ENCODE results near the gene ANKRD6. TPM values are rescaled to one million over a fixed set of nuclear protein-coding genes. Genes with fewer than 3 reads are reported as not detected.

The ANKRD6 gene
- total and polyA plus RNA-seq, 7 experiments from 2014 or later: 0.71 to 6.6 (median 3.3) TPM

DNA sequence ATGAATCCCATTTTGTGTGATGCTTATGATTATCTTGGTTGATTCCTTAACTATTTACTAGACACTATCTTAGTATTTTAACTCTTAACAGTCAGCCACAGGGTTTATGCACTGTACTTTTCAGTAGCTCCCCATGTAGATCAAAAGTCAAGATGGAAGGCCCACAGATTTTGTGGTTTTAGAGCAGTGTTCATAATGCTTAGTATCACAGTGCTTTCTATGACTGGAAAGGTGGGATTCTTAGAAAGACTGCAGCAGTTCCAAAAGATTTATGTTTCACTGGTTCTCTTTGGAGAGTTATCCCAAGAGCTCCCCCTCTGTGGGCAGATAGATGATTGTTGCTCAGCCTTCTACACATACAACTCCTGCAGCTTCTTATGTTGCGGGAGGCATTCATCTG, 34.5 kb downstream of the ANKRD6 start:
- peaks cover 0 to 1% (median 0%) of the 10 kb centered on the region in 5 donors for H3K36me3 Mint-ChIP-seq
- no peak overlapping the region for H3K27ac Mint-ChIP-seq
- H3K27me3 Mint-ChIP-seq: peaks cover 0 to 23% (median 0%) of the 10 kb centered on the region in 5 donors
- Histone ChIP-seq H3K9me3 (ENCODE audit: control insufficient read depth in 2 of 3, low read length in 3 of 3) (no peaks in the 10 kb centered on the region), H3K4me1 (ENCODE audit: control insufficient read depth in 2 of 2, insufficient read depth in 2 of 2, low read length in 2 of 2) (no peaks in the 10 kb centered on the region), H3K36me3 (ENCODE audit: control insufficient read depth in 2 of 3, insufficient read depth in 3 of 3, low read length in 3 of 3) (no peaks in the 10 kb centered on the region), H3K27me3 (ENCODE audit: control insufficient read depth in 2 of 2, insufficient read depth in 2 of 2, low read length in 2 of 2) (no peaks in the 10 kb centered on the region), H3K27ac (ENCODE audit: low read depth, low read length) (no peak overlapping the region), H3K4me3 (ENCODE audit: low read length) (no peak overlapping the region)
- ATAC-seq (no peak), DNase-seq (no peak)
- CTCF ChIA-PET: no interaction called here
- intact Hi-C loops (cut with micrococcal nuclease): no loop called here
- H3K4me1 Mint-ChIP-seq: peaks cover 0 to 5% (median 0%) of the 10 kb centered on the region in 7 donors
- no peak overlapping the region for H3K4me3 Mint-ChIP-seq
- POLR2A ChIA-PET: no interaction called here
- H3K9me3 Mint-ChIP-seq: no peaks in the 10 kb centered on the region

DNA sequence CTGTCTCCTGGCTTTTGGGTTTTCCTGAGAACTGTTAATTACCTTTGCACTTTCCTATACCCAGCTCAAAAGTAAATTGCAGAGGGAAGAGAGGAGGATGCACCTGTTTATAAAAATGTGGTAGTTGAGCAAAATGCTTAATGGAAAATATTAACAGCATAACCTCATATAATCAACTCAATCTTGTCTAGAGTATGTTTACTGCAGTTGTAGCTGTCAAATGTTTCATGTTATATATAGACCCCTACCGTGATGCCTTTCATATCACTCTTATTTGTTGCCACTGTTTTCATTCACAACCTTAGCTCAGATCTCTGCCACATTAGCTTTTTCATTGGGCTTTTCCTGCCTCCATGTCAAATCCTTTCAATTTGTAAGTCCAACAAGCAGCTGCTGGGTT, 36.0 kb downstream of the ANKRD6 start:
- no peaks in the 10 kb centered on the region for H3K36me3 ChIP-seq (ENCODE audit: control insufficient read depth in 2 of 3, insufficient read depth in 3 of 3, low read length in 3 of 3)
- intact Hi-C loops (cut with micrococcal nuclease): no loop called here
- Mint-ChIP-seq H3K36me3 (peaks cover 0 to 1% (median 0%) of the 10 kb centered on the region in 5 donors), H3K27me3 (peaks cover 0 to 25% (median 0%) of the 10 kb centered on the region in 5 donors), H3K4me1 (peaks cover 0 to 5% (median 1%) of the 10 kb centered on the region in 7 donors), H3K9me3 (no peaks in the 10 kb centered on the region), H3K4me3 (no peak overlapping the region), H3K27ac (no peak overlapping the region)
- CTCF ChIA-PET: interaction anchor here (0.8 kb wide), 1 partner anchor 164 kb away, joined by 3 read pairs; no protein-coding TSS in a partner anchor
- ATAC-seq (no peak), DNase-seq (no peak)
- H3K27me3 ChIP-seq (ENCODE audit: control insufficient read depth in 2 of 2, insufficient read depth in 2 of 2, low read length in 2 of 2): no peaks in the 10 kb centered on the region
- no peak overlapping the region for H3K27ac ChIP-seq (ENCODE audit: low read depth, low read length)
- no peaks in the 10 kb centered on the region for H3K9me3 ChIP-seq (ENCODE audit: control insufficient read depth in 2 of 3, low read length in 3 of 3)
- no peak overlapping the region for H3K4me3 ChIP-seq (ENCODE audit: low read length)
- no peaks in the 10 kb centered on the region for H3K4me1 ChIP-seq (ENCODE audit: control insufficient read depth in 2 of 2, insufficient read depth in 2 of 2, low read length in 2 of 2)
- POLR2A ChIA-PET: no interaction called here

DNA sequence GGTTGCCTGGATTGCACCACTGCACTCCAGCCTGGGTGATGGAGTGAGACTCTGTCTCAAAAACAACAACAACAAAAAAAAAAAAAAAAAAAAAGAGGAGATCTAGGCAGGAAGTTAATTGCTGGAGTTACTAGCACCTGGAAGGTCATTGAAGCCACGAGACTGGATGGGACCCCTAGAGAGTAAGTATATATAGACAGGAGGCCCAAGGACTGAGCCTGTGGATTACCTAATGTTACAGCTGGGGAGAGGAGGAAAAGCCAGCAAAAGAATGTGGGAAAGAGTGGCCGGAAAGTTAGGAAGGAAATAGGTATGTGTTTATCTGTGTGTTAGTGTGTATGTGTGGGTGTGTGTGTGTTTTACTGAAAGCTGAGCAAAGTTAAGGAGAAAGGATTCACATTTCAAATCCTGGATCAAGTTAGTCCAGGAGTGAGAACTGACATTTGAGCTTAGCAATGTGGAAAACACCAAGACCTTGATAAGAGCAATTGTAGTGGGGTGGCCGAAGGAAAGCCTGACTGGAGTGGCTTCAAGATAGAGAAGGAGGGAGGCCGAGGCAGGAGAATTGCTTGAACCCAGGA, 38.4 kb downstream of the ANKRD6 start:
- intact Hi-C loops (cut with micrococcal nuclease): loop anchor here in 1 of 2 donors (5.0 kb wide), 1 partner anchor 166 kb away; the partner anchor contains the start of gene LYRM2
- Mint-ChIP-seq H3K36me3 (peaks cover 0 to 10% (median 0%) of the 10 kb centered on the region in 5 donors), H3K4me3 (no peak overlapping the region), H3K27me3 (peaks cover 0 to 25% (median 0%) of the 10 kb centered on the region in 5 donors), H3K9me3 (peaks cover 0 to 6% (median 0%) of the 10 kb centered on the region in 11 donors), H3K4me1 (peaks cover 0 to 24% (median 17%) of the 10 kb centered on the region in 7 donors), H3K27ac (no peak overlapping the region)
- no peaks in the 10 kb centered on the region for H3K27me3 ChIP-seq (ENCODE audit: control insufficient read depth in 2 of 2, insufficient read depth in 2 of 2, low read length in 2 of 2)
- ATAC-seq: no peak
- H3K27ac ChIP-seq (ENCODE audit: low read depth, low read length): no peak overlapping the region
- no peak overlapping the region for H3K4me3 ChIP-seq (ENCODE audit: low read length)
- ChIA-PET POLR2A (no interaction called here), CTCF (no interaction called here)
- DNase-seq: no peak
- H3K9me3 ChIP-seq (ENCODE audit: control insufficient read depth in 2 of 3, low read length in 3 of 3): no peaks in the 10 kb centered on the region
- no peaks in the 10 kb centered on the region for H3K36me3 ChIP-seq (ENCODE audit: control insufficient read depth in 2 of 3, insufficient read depth in 3 of 3, low read length in 3 of 3)
- H3K4me1 ChIP-seq (ENCODE audit: control insufficient read depth in 2 of 2, insufficient read depth in 2 of 2, low read length in 2 of 2): peaks cover 14% of the 10 kb centered on the region in 2 donors

DNA sequence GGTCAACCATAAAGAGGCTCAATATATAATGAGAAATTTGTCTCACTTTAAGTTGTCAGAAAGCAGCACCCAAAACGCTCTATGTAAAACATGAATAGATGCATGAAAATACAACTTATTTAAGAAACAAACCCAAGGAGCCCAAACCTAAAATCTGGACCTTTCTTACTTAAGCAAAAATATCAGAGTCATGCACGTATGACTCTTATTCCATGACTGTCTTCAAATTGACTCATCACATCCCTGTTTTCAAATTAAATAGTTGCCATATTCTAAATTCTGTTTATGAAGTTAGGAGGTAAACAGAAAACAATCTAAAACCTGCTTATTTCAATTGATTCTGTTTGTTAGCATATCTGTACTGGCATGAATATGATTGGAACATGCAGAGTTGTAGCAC, 42.1 kb downstream of the ANKRD6 start:
- Histone ChIP-seq H3K36me3 (ENCODE audit: control insufficient read depth in 2 of 3, insufficient read depth in 3 of 3, low read length in 3 of 3) (no peaks in the 10 kb centered on the region), H3K27me3 (ENCODE audit: control insufficient read depth in 2 of 2, insufficient read depth in 2 of 2, low read length in 2 of 2) (no peaks in the 10 kb centered on the region), H3K9me3 (ENCODE audit: control insufficient read depth in 2 of 3, low read length in 3 of 3) (no peaks in the 10 kb centered on the region), H3K4me1 (ENCODE audit: control insufficient read depth in 2 of 2, insufficient read depth in 2 of 2, low read length in 2 of 2) (peaks cover 14% of the 10 kb centered on the region in 2 donors), H3K4me3 (ENCODE audit: low read length) (no peak overlapping the region), H3K27ac (ENCODE audit: low read depth, low read length) (no peak overlapping the region)
- H3K4me3 Mint-ChIP-seq: peak overlapping the region in 3 of 10 donors; percentile 34 to 68 (median 50)
- H3K27ac Mint-ChIP-seq: peak overlapping the region in 4 of 9 donors; percentile 12 to 85 (median 19)
- no peak for DNase-seq
- CTCF ChIA-PET: no interaction called here
- H3K27me3 Mint-ChIP-seq: peaks cover 0 to 13% (median 0%) of the 10 kb centered on the region in 5 donors
- ATAC-seq: no peak
- peaks cover 0 to 12% (median 0%) of the 10 kb centered on the region in 5 donors for H3K36me3 Mint-ChIP-seq
- intact Hi-C loops (cut with micrococcal nuclease): no loop called here
- H3K9me3 Mint-ChIP-seq: peaks cover 0 to 8% (median 0%) of the 10 kb centered on the region in 11 donors
- peaks cover 0 to 26% (median 17%) of the 10 kb centered on the region in 7 donors for H3K4me1 Mint-ChIP-seq
- POLR2A ChIA-PET: no interaction called here

DNA sequence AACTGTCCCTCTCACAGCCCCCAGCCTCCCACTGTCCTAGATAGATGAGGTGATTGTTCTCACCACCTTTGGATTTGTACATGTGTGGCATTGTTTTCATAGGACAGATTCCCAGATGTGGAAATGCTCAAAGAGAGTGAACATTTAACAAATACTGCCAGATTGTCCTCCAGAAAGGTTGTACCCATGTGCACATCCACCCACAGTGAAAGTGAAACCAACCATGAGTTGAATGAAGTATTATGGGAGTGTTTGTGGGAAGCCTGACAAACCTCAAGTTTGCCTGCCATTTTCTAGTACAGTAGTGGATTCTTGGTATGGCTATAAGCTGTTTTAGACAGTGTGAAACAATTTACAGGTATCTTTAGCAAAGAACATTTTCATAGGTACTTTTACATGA, 42.7 kb downstream of the ANKRD6 start:
- no peak overlapping the region for H3K27ac ChIP-seq (ENCODE audit: low read depth, low read length)
- H3K4me1 Mint-ChIP-seq: peaks cover 0 to 28% (median 17%) of the 10 kb centered on the region in 7 donors
- ATAC-seq: peak; percentile 66
- intact Hi-C loops (cut with micrococcal nuclease): no loop called here
- ChIA-PET POLR2A (no interaction called here), CTCF (no interaction called here)
- peak in 5 of 9 donors; percentile 2 to 25 (median 11) for DNase-seq
- peaks cover 14% of the 10 kb centered on the region in 2 donors for H3K4me1 ChIP-seq (ENCODE audit: control insufficient read depth in 2 of 2, insufficient read depth in 2 of 2, low read length in 2 of 2)
- H3K9me3 ChIP-seq (ENCODE audit: control insufficient read depth in 2 of 3, low read length in 3 of 3): no peaks in the 10 kb centered on the region
- peaks cover 0 to 8% (median 0%) of the 10 kb centered on the region in 11 donors for H3K9me3 Mint-ChIP-seq
- H3K27me3 Mint-ChIP-seq: peaks cover 0 to 13% (median 0%) of the 10 kb centered on the region in 5 donors
- peak overlapping the region in 6 of 9 donors; percentile 5 to 85 (median 19) for H3K27ac Mint-ChIP-seq
- no peak overlapping the region for H3K4me3 ChIP-seq (ENCODE audit: low read length)
- H3K36me3 ChIP-seq (ENCODE audit: control insufficient read depth in 2 of 3, insufficient read depth in 3 of 3, low read length in 3 of 3): no peaks in the 10 kb centered on the region
- peaks cover 0 to 12% (median 0%) of the 10 kb centered on the region in 5 donors for H3K36me3 Mint-ChIP-seq
- H3K27me3 ChIP-seq (ENCODE audit: control insufficient read depth in 2 of 2, insufficient read depth in 2 of 2, low read length in 2 of 2): no peaks in the 10 kb centered on the region
- peak overlapping the region in 8 of 10 donors; percentile 11 to 83 (median 50) for H3K4me3 Mint-ChIP-seq

DNA sequence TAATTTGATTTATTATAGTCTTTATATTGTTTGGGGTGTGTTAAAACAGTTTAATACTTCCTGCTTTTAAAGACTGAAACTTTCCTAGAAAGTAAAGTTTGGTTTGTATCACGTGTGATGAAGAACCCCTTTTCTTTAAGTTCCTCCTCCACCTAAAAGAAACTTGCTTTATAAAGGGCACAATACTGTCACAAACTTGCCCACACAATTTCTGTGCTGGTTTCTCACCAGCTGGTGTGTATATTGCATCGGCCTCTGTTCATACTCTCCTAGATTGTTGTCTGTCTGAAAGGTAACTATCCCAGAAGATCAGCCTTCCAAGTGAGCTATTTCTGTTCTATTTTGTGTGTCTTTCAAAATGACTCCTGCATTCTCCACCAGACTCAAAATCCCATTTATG, 46.9 kb downstream of the ANKRD6 start:
- Histone ChIP-seq H3K4me3 (ENCODE audit: low read length) (no peak overlapping the region), H3K36me3 (ENCODE audit: control insufficient read depth in 2 of 3, insufficient read depth in 3 of 3, low read length in 3 of 3) (no peaks in the 10 kb centered on the region), H3K9me3 (ENCODE audit: control insufficient read depth in 2 of 3, low read length in 3 of 3) (no peaks in the 10 kb centered on the region), H3K27ac (ENCODE audit: low read depth, low read length) (no peak overlapping the region), H3K4me1 (ENCODE audit: control insufficient read depth in 2 of 2, insufficient read depth in 2 of 2, low read length in 2 of 2) (peaks cover 10 to 13% of the 10 kb centered on the region in 2 donors), H3K27me3 (ENCODE audit: control insufficient read depth in 2 of 2, insufficient read depth in 2 of 2, low read length in 2 of 2) (no peaks in the 10 kb centered on the region)
- Mint-ChIP-seq H3K27ac (no peak overlapping the region), H3K4me1 (peaks cover 0 to 15% (median 11%) of the 10 kb centered on the region in 7 donors), H3K9me3 (peaks cover 0 to 6% (median 0%) of the 10 kb centered on the region in 11 donors), H3K4me3 (no peak overlapping the region), H3K27me3 (peaks cover 0 to 19% (median 0%) of the 10 kb centered on the region in 5 donors), H3K36me3 (peaks cover 0 to 8% (median 0%) of the 10 kb centered on the region in 5 donors)
- DNase-seq (no peak), ATAC-seq (no peak)
- POLR2A ChIA-PET: no interaction called here
- intact Hi-C loops (cut with micrococcal nuclease): no loop called here
- CTCF ChIA-PET: interaction anchor here (0.7 kb wide), 1 partner anchor 130 kb away, joined by 3 read pairs; no protein-coding TSS in a partner anchor

DNA sequence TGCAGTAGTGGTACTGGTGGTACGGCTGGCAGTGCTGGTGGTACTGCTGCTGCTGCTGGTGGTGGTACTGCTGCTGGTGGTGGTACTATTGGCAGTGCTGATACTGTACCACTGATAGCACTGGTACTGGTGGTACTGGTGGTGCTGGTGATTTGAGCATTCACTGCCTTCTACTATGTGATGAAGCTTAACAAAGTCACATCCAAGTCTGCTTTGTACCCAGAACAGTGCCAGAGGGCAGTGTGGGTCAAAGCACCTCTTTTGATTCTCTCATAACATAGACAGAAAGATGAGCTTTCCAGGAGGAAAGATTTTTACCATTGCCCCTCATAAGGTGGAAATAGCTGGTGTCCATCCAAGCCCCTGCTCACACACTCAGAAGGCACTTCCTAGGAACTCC, 48.7 kb downstream of the ANKRD6 start:
- Mint-ChIP-seq H3K9me3 (peaks cover 0 to 2% (median 0%) of the 10 kb centered on the region in 11 donors), H3K4me1 (peaks cover 0 to 8% (median 0%) of the 10 kb centered on the region in 7 donors), H3K27ac (peak overlapping the region in 2 of 9 donors; percentile 46 to 56), H3K4me3 (no peak overlapping the region), H3K27me3 (peaks cover 0 to 26% (median 0%) of the 10 kb centered on the region in 5 donors), H3K36me3 (peaks cover 0 to 3% (median 0%) of the 10 kb centered on the region in 5 donors)
- no peaks in the 10 kb centered on the region for H3K4me1 ChIP-seq (ENCODE audit: control insufficient read depth in 2 of 2, insufficient read depth in 2 of 2, low read length in 2 of 2)
- intact Hi-C loops (cut with micrococcal nuclease): no loop called here
- no peaks in the 10 kb centered on the region for H3K9me3 ChIP-seq (ENCODE audit: control insufficient read depth in 2 of 3, low read length in 3 of 3)
- no peaks in the 10 kb centered on the region for H3K36me3 ChIP-seq (ENCODE audit: control insufficient read depth in 2 of 3, insufficient read depth in 3 of 3, low read length in 3 of 3)
- no peaks in the 10 kb centered on the region for H3K27me3 ChIP-seq (ENCODE audit: control insufficient read depth in 2 of 2, insufficient read depth in 2 of 2, low read length in 2 of 2)
- CTCF ChIA-PET: no interaction called here
- DNase-seq (no peak), ATAC-seq (no peak)
- no peak overlapping the region for H3K27ac ChIP-seq (ENCODE audit: low read depth, low read length)
- H3K4me3 ChIP-seq (ENCODE audit: low read length): no peak overlapping the region
- POLR2A ChIA-PET: no interaction called here

Data from naive thymus-derived CD4-positive, alpha-beta T cell (primary cell).